ENCODE data around the gene NUDT1.

GRCh38 chr7:2283074-2283473, 41.0 kb downstream of the NUDT1 start:
- no peak for TF ChIP-seq CTCF (IDR thresholded peaks at IDR 0.05; ENCODE audit: insufficient read depth, low read depth, low read length)
- TF ChIP-seq EZH2 (IDR thresholded peaks at IDR 0.05; ENCODE audit: insufficient read depth, low read length): no peak

Measured in astrocyte (in vitro differentiated cells and primary cell).